K562 (cell line): ENCODE measurements around the gene GBF1. TPM values are rescaled to one million over a fixed set of nuclear protein-coding genes. Genes with fewer than 3 reads are reported as not detected.

Experiments used
- ATAC-seq: fragments of 200-7000 bp; cut with Tn5 transposase; 3 replicates; pipeline ENCODE4 v1.9.1; 2020; ENCODE audit warnings: moderate library complexity
- BruUV-seq: library from RNA; stranded (reverse); fragments of 400-500 nt; replicated peaks from 2 replicates; lab custom pipeline; 2021; lab: Mats Ljungman, UMichigan
- CTCF ChIA-PET: fragments of 300-600 bp; formaldehyde crosslinking; extraction: SDS; loops from one replicate; lab custom pipeline; 2021; ENCODE audit warnings: low intra/inter-chr PET ratio; lab: Yijun Ruan, JAX
- POLR2A ChIA-PET: fragments of 300-600, 350-650 bp; sonication (Branson Sonifier 250); formaldehyde crosslinking; extraction: SDS; loops from one replicate; lab custom pipeline; 2021; ENCODE audit warnings: antibody characterized with exemption, inconsistent platforms; lab: Yijun Ruan, JAX
- DNase-seq, 4 experiments: peaks; one replicate each; pipeline versions ENCODE4 v3.0.0 to v3.0.0-alpha.2; 2011 to 2018; ENCODE audit warnings: low spot score in 3 of 4, mixed read lengths in 3 of 4; ENCODE audit errors: extremely low read depth in 1 of 4
- FAIRE-seq: peaks from 2 replicates; lab custom pipeline; 2011; peaks lifted over from hg19 to GRCh38; lab: Jason Lieb, UNC
- H2AFZ ChIP-seq: 2 replicates; pipeline ENCODE4 v1.6.0; 2011; ENCODE audit warnings: low read depth, low read length, control low read depth, inconsistent platforms
- H3K27ac ChIP-seq: fragments of 200-600 bp; 3 replicates; pipeline ENCODE4 v1.8.0; 2011; ENCODE audit warnings: low read depth, mild to moderate bottlenecking, control low read depth, inconsistent platforms, low read length, moderate library complexity, mixed read lengths; ENCODE audit errors: extremely low read depth
- H3K27me3 ChIP-seq, 2 experiments: fragments of 300-600 bp in 1 of 2; 2 replicates in 1 of 2; 3 replicates in 1 of 2; pipeline versions ENCODE4 v1.6.0 to v1.8.0; 2011; ENCODE audit warnings: inconsistent platforms in 2 of 2, low read length in 2 of 2, mild to moderate bottlenecking in 1 of 2, mixed read lengths in 1 of 2, moderate library complexity in 1 of 2; ENCODE audit not compliant: control insufficient read depth in 2 of 2, insufficient read depth in 2 of 2
- H3K36me3 ChIP-seq: fragments of 300-600 bp; 3 replicates; pipeline ENCODE4 v1.8.0; 2011; ENCODE audit warnings: mild to moderate bottlenecking, low read length, inconsistent platforms; ENCODE audit not compliant: control insufficient read depth, insufficient read depth
- H3K4me1 ChIP-seq, 2 experiments: fragments of 200-600 bp in 1 of 2; replicated peaks in 1 of 2; 2 replicates in 1 of 2; 3 replicates in 1 of 2; pipeline versions ENCODE4 v1.5.1 to v1.8.0; 2011; ENCODE audit warnings: inconsistent platforms in 2 of 2, low read length in 2 of 2, mild to moderate bottlenecking in 1 of 2, mixed read lengths in 1 of 2, moderate library complexity in 1 of 2; ENCODE audit not compliant: control insufficient read depth in 2 of 2, insufficient read depth in 2 of 2
- H3K4me2 ChIP-seq: 2 replicates; pipeline ENCODE4 v1.6.1; 2011; ENCODE audit warnings: low read length, control low read depth, inconsistent platforms, mixed read lengths; ENCODE audit not compliant: insufficient read depth
- H3K4me3 ChIP-seq: fragments of 200-600 bp; sonication (generic), shearing (Covaris generic); 2 replicates; pipeline ENCODE4 v1.5.1; 2016; ENCODE audit warnings: control low read depth, inconsistent platforms
- H3K79me2 ChIP-seq: fragments of 200-600 bp; 3 replicates; pipeline ENCODE4 v1.8.0; 2011; ENCODE audit warnings: low read length, inconsistent platforms; ENCODE audit not compliant: control insufficient read depth, insufficient read depth
- H3K9ac ChIP-seq, 2 experiments: 2 replicates each; pipeline versions ENCODE4 v1.6.0 to v1.6.1; 2011; ENCODE audit warnings: low read depth in 2 of 2, low read length in 2 of 2, control low read depth in 1 of 2, inconsistent platforms in 1 of 2, mild to moderate bottlenecking in 1 of 2, mixed read lengths in 1 of 2; ENCODE audit not compliant: insufficient read depth in 1 of 2
- H3K9me1 ChIP-seq: one replicate; pipeline ENCODE4 v1.6.0; 2011; ENCODE audit warnings: inconsistent platforms, mild to moderate bottlenecking, low read length, moderate library complexity; ENCODE audit not compliant: control insufficient read depth, insufficient read depth
- H3K9me3 ChIP-seq: replicated peaks from 2 replicates; pipeline ENCODE4 v1.5.1; 2011; ENCODE audit warnings: low read depth, low read length, inconsistent platforms; ENCODE audit not compliant: control insufficient read depth, insufficient read depth
- H4K20me1 ChIP-seq: replicated peaks from 2 replicates; pipeline ENCODE4 v1.6.1; 2011; ENCODE audit warnings: low read length, inconsistent platforms, mixed read lengths; ENCODE audit not compliant: control insufficient read depth, insufficient read depth
- CBX2 ChIP-seq: fragments of 200-600 bp; sonication (generic); IDR thresholded peaks from one replicate; pipeline ENCODE4 v1.6.1; 2012; ENCODE audit warnings: mild to moderate bottlenecking, low read length, inconsistent platforms; ENCODE audit not compliant: insufficient read depth, poor library complexity, severe bottlenecking
- DMBX1 ChIP-seq: fragments of 250-450 bp; sonication (Bioruptor Pico); IDR thresholded peaks from 2 replicates; pipeline ENCODE4 v1.8.0; 2022; ENCODE audit warnings: inconsistent platforms, mild to moderate bottlenecking, moderate library complexity, borderline replicate concordance
- EP400 ChIP-seq: fragments of 450-650 bp; IDR thresholded peaks from 2 replicates; pipeline ENCODE4 v1.6.1; 2017; ENCODE audit warnings: antibody characterized with exemption, mild to moderate bottlenecking, moderate library complexity
- HEY1 ChIP-seq: fragments of 250-450 bp; sonication (Bioruptor Pico); IDR thresholded peaks from 2 replicates; pipeline ENCODE4 v1.5.0; 2020; ENCODE audit warnings: mild to moderate bottlenecking, moderate library complexity, borderline replicate concordance
- PCBP1 ChIP-seq: fragments of 200-400 bp; formaldehyde crosslinking; IDR thresholded peaks from 2 replicates; pipeline ENCODE4 v1.6.1; 2018; ENCODE audit warnings: mild to moderate bottlenecking, low read depth, low read length; ENCODE audit not compliant: poor library complexity, severe bottlenecking
- ZC3H4 ChIP-seq: sonication (generic); formaldehyde crosslinking; IDR thresholded peaks from 2 replicates; pipeline ENCODE4 v1.9.0; 2021; ENCODE audit warnings: missing genetic modification reagents, borderline replicate concordance
- ZNF174 ChIP-seq: fragments of 250-450 bp; sonication (Bioruptor Pico); IDR thresholded peaks from 2 replicates; pipeline ENCODE4 v1.4.0; 2020; ENCODE audit warnings: mild to moderate bottlenecking
- ZNF311 ChIP-seq: fragments of 250-450 bp; sonication (Bioruptor Pico); IDR thresholded peaks from 2 replicates; pipeline ENCODE4 v1.4.0; 2020; ENCODE audit warnings: mild to moderate bottlenecking, moderate library complexity
- WGBS: fragments of 100-300 bp; shearing (Covaris generic); methylation state at CpG from one replicate; pipeline ENCODE4 v1.1.6; 2016; ENCODE audit warnings: low coverage, mixed read lengths; ENCODE audit not compliant: insufficient coverage; ENCODE audit errors: missing lambda C conversion rate; 5-methylcytosine and 5-hydroxymethylcytosine counted together
- in situ Hi-C: fragments of 300-500 bp; cut with MboI; formaldehyde crosslinking; loops from 4 replicates; pipeline ENCODE4 v1.15.0; 2018; ENCODE audit warnings: inconsistent platforms, mixed read lengths
- intact Hi-C: fragments of 100-400 bp; cut with micrococcal nuclease; formaldehyde crosslinking; loops from 2 replicates; pipeline ENCODE4 v1.14.2; 2022
- polyA plus RNA-seq, 8 experiments: library from polyadenylated mRNA; depleted of rRNA in 4 of 8; stranded (reverse) in 5 of 8; unstranded in 3 of 8; fragments of >200 nt; fragmentation: Nextera tagmentation in 2 of 8; fragmentation: Illumina TruSeq in 1 of 8; extraction: Ambion mirVana in 2 of 8; extraction: Trizol in 1 of 8; gene quantifications; 2 replicates each; pipeline versions ENCODE4 v1.2.1 to v1.2.3, GENCODE V29; 2011 to 2014; ENCODE audit warnings: inconsistent platforms in 1 of 8, missing spikeins in 1 of 8
- total RNA-seq, 7 experiments: library from RNA; depleted of rRNA in 6 of 7; stranded (reverse); fragments of >200 nt in 6 of 7; fragmentation: Illumina TruSeq in 2 of 7; extraction: Trizol in 2 of 7; gene quantifications; 2 replicates each; pipeline versions ENCODE4 v1.2.1 to v1.2.3, GENCODE V29; 2011 to 2021; ENCODE audit warnings: low replicate concordance in 1 of 7
- TF ChIP-seq, protein P1 (sequence below): IDR thresholded peaks from 2 replicates; pipeline ENCODE4 v1.6.1; 2011; ENCODE audit not compliant: insufficient read length; ENCODE audit errors: extremely low read depth
- TF ChIP-seq, protein P2 (sequence below): fragments of 450-650 bp; IDR thresholded peaks from 2 replicates; pipeline ENCODE4 v1.6.1; 2016; ENCODE audit warnings: borderline replicate concordance
- TF ChIP-seq, protein P3 (sequence below): sonication (generic); formaldehyde crosslinking; IDR thresholded peaks from 2 replicates; pipeline ENCODE4 v1.8.0; 2022; ENCODE audit warnings: missing genetic modification reagents, mild to moderate bottlenecking, moderate library complexity, borderline replicate concordance

Gene GBF1
- total and polyA plus RNA-seq, 9 of the 15 experiments (the other 6 are each of a cell fraction or from before 2014, with no cell fraction given) = 0.69 to 28.0 (median 10.3) TPM

DNA sequence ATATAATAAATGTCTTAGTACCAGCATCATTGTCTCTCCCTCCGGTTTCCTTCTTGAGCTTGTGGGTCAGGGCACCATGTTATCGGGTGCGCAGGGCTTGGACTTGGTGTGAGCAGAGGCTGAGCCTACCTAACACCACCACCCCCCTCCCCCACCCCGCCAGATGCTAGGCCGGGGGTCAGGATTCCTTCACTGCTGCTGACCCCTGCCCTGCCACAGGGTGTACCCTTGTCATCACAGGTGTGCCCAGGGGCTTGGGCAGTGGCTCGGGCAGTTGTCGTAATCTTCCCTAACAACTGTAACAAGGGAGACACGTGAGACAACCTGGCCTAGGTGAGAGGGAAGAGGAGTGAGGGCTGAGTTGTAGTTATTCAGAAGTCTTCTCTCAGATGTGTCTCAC, 137.5 kb downstream of the GBF1 start:
- ChIA-PET POLR2A (interaction anchor here (1.0 kb wide), 1 partner anchor 10 kb away, joined by 3 read pairs; no protein-coding TSS in a partner anchor), CTCF (no interaction called here)
- H3K4me2 ChIP-seq = no peak overlapping the region
- FAIRE-seq = no peak
- WGBS = 0% methylated on average over 1 of the region's 8 CpGs
- no peaks in the 10 kb centered on the region for H3K9me3 ChIP-seq
- DNase-seq = no peak
- peaks cover 28% of the 10 kb centered on the region; the same call in 2 of the 3 replicates for H3K36me3 ChIP-seq
- TF ChIP-seq, protein P1, sequence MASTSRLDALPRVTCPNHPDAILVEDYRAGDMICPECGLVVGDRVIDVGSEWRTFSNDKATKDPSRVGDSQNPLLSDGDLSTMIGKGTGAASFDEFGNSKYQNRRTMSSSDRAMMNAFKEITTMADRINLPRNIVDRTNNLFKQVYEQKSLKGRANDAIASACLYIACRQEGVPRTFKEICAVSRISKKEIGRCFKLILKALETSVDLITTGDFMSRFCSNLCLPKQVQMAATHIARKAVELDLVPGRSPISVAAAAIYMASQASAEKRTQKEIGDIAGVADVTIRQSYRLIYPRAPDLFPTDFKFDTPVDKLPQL = no peak
- TF ChIP-seq, protein P2, sequence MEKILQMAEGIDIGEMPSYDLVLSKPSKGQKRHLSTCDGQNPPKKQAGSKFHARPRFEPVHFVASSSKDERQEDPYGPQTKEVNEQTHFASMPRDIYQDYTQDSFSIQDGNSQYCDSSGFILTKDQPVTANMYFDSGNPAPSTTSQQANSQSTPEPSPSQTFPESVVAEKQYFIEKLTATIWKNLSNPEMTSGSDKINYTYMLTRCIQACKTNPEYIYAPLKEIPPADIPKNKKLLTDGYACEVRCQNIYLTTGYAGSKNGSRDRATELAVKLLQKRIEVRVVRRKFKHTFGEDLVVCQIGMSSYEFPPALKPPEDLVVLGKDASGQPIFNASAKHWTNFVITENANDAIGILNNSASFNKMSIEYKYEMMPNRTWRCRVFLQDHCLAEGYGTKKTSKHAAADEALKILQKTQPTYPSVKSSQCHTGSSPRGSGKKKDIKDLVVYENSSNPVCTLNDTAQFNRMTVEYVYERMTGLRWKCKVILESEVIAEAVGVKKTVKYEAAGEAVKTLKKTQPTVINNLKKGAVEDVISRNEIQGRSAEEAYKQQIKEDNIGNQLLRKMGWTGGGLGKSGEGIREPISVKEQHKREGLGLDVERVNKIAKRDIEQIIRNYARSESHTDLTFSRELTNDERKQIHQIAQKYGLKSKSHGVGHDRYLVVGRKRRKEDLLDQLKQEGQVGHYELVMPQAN = no peak
- TF ChIP-seq, protein P3, sequence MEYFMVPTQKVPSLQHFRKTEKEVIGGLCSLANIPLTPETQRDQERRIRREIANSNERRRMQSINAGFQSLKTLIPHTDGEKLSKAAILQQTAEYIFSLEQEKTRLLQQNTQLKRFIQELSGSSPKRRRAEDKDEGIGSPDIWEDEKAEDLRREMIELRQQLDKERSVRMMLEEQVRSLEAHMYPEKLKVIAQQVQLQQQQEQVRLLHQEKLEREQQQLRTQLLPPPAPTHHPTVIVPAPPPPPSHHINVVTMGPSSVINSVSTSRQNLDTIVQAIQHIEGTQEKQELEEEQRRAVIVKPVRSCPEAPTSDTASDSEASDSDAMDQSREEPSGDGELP (CRISPR knock-in tag) = no peak
- TF ChIP-seq HEY1 (CRISPR knock-in tag) = no peak
- TF ChIP-seq ZC3H4 (CRISPR knock-in tag) = no peak
- TF ChIP-seq EP400 = no peak
- TF ChIP-seq ZNF311 (CRISPR knock-in tag) = no peak
- TF ChIP-seq PCBP1 = no peak
- TF ChIP-seq ZNF174 (CRISPR knock-in tag) = no peak
- TF ChIP-seq CBX2 = no peak
- TF ChIP-seq DMBX1 = no peak
- no peak overlapping the region for H3K9ac ChIP-seq
- no peak overlapping the region for H3K27ac ChIP-seq
- no peak for ATAC-seq
- in situ Hi-C loops = loop anchor here (25.0 kb wide), 1 partner anchor 204 kb away; no protein-coding TSS in a partner anchor
- no TSS peak for BruUV-seq
- no peak overlapping the region for H3K4me3 ChIP-seq
- no peaks in the 10 kb centered on the region for H3K27me3 ChIP-seq
- H3K79me2 ChIP-seq = no peaks in the 10 kb centered on the region
- no peak overlapping the region for H2AFZ ChIP-seq
- H3K4me1 ChIP-seq = peaks cover 0 to 3% of the 10 kb centered on the region in 2 experiments; a peak in 2 of 5 replicates
- H4K20me1 ChIP-seq = no peaks in the 10 kb centered on the region
- intact Hi-C loops = no loop called here
- no peaks in the 10 kb centered on the region for H3K9me1 ChIP-seq
